SK-N-SH (cell line): ENCODE results near the gene OR1I1. TPM values are rescaled to one million over a fixed set of nuclear protein-coding genes. Genes with fewer than 3 reads are reported as not detected.

ENCODE experiments used
- CTCF ChIA-PET: fragments of 300-600, 350-600 bp; formaldehyde crosslinking; extraction: SDS; loops from one replicate; lab custom pipeline; 2021; lab: Yijun Ruan, JAX
- POLR2A ChIA-PET: fragments of 350-600 bp; sonication (Branson Sonifier 250); formaldehyde crosslinking; extraction: SDS; loops from one replicate; lab custom pipeline; 2020; ENCODE audit warnings: antibody characterized with exemption, inconsistent platforms; lab: Yijun Ruan, JAX
- DNase-seq: peaks from one replicate; pipeline ENCODE4 v3.0.0; 2012
- H2AFZ ChIP-seq: fragments of 200-600 bp; sonication (generic); 2 replicates; pipeline ENCODE4 v1.8.1; 2016; ENCODE audit warnings: antibody characterized with exemption, mild to moderate bottlenecking, low read depth
- H3F3A ChIP-seq: fragments of 200-600 bp; sonication (generic); replicated peaks from 2 replicates; pipeline ENCODE3; 2016; ENCODE audit warnings: antibody characterized with exemption, mild to moderate bottlenecking; ENCODE audit not compliant: insufficient read depth
- H3K27ac ChIP-seq, 2 experiments: fragments of 200-500 bp in 1 of 2; fragments of 200-600 bp in 1 of 2; sonication (Bioruptor generic) in 1 of 2; sonication (generic), shearing (Covaris generic) in 1 of 2; 2 replicates each; pipeline versions ENCODE4 v1.5.1 to v1.6.1; 2014 to 2016; ENCODE audit warnings: low read depth in 2 of 2, inconsistent platforms in 1 of 2, low read length in 1 of 2, mild to moderate bottlenecking in 1 of 2, mixed read lengths in 1 of 2
- H3K27me3 ChIP-seq: fragments of 200-600 bp; sonication (generic), shearing (Covaris generic); 2 replicates; pipeline ENCODE4 v1.6.1; 2016; ENCODE audit warnings: mixed run types; ENCODE audit not compliant: insufficient read depth
- H3K36me3 ChIP-seq, 2 experiments: fragments of 200-500 bp in 1 of 2; fragments of 200-600 bp in 1 of 2; sonication (Bioruptor generic) in 1 of 2; sonication (generic) in 1 of 2; replicated peaks in 1 of 2; 2 replicates each; pipeline versions ENCODE3 to v1.5.1; 2014 to 2016; ENCODE audit warnings: low read length in 1 of 2, mild to moderate bottlenecking in 1 of 2; ENCODE audit not compliant: insufficient read depth in 2 of 2, control insufficient read depth in 1 of 2
- H3K4me1 ChIP-seq, 2 experiments: fragments of 200-500 bp in 1 of 2; fragments of 200-600 bp in 1 of 2; sonication (Bioruptor generic) in 1 of 2; sonication (generic), shearing (Covaris generic) in 1 of 2; 2 replicates each; pipeline versions ENCODE4 v1.5.1 to v1.6.1; 2014 to 2016; ENCODE audit warnings: low read depth in 1 of 2, low read length in 1 of 2, mixed run types in 1 of 2; ENCODE audit not compliant: insufficient read depth in 2 of 2, control insufficient read depth in 1 of 2
- H3K4me2 ChIP-seq: fragments of 200-600 bp; sonication (generic), shearing (Covaris generic); 2 replicates; pipeline ENCODE4 v1.6.1; 2017; ENCODE audit warnings: mixed run types
- H3K4me3 ChIP-seq, 2 experiments: fragments of 200-500 bp in 1 of 2; fragments of 200-600 bp in 1 of 2; sonication (Bioruptor generic) in 1 of 2; sonication (generic), shearing (Covaris generic) in 1 of 2; 2 replicates each; pipeline versions ENCODE4 v1.5.1 to v1.8.1; 2014 to 2016; ENCODE audit warnings: low read depth in 2 of 2, inconsistent platforms in 1 of 2, low read length in 1 of 2, mild to moderate bottlenecking in 1 of 2, mixed read lengths in 1 of 2, moderate library complexity in 1 of 2
- H3K79me2 ChIP-seq: fragments of 200-600 bp; sonication (generic); 2 replicates; pipeline ENCODE4 v1.8.1; 2017; ENCODE audit warnings: mild to moderate bottlenecking; ENCODE audit not compliant: insufficient read depth
- H3K9ac ChIP-seq: fragments of 200-600 bp; sonication (generic); 2 replicates; pipeline ENCODE4 v1.6.1; 2017; ENCODE audit warnings: mixed run types
- H3K9me2 ChIP-seq: fragments of 200-600 bp; sonication (generic); 2 replicates; pipeline ENCODE4 v1.6.1; 2017; ENCODE audit warnings: mixed run types
- H3K9me3 ChIP-seq: fragments of 200-600 bp; sonication (generic); 2 replicates; pipeline ENCODE4 v1.6.1; 2017; ENCODE audit warnings: mixed run types, mild to moderate bottlenecking, moderate library complexity
- H4K20me1 ChIP-seq: fragments of 200-600 bp; sonication (generic); 2 replicates; pipeline ENCODE4 v1.6.1; 2017; ENCODE audit warnings: mild to moderate bottlenecking, mixed run types; ENCODE audit not compliant: insufficient read depth
- CHD2 ChIP-seq: fragments of 150-350 bp; IDR thresholded peaks from 2 replicates; pipeline ENCODE4 v1.6.1; 2018; ENCODE audit warnings: low read length; ENCODE audit not compliant: partially characterized antibody
- EP300 ChIP-seq, 2 experiments: IDR thresholded peaks; 2 replicates each; pipeline versions ENCODE4 v1.4.0 to v1.6.1; 2012; ENCODE audit warnings: borderline replicate concordance in 1 of 2, low read depth in 1 of 2, low read length in 1 of 2
- EZH2phosphoT487 ChIP-seq: fragments of 200-600 bp; sonication (generic); IDR thresholded peaks from 2 replicates; pipeline ENCODE4 v1.6.1; 2017; ENCODE audit warnings: low read depth, mixed run types, mild to moderate bottlenecking, antibody characterized with exemption, moderate library complexity, borderline replicate concordance
- FOSL2 ChIP-seq: IDR thresholded peaks from 2 replicates; pipeline ENCODE4 v1.4.0; 2012; ENCODE audit warnings: low read depth, mild to moderate bottlenecking, moderate library complexity, borderline replicate concordance
- FOXJ3 ChIP-seq: sonication (generic); formaldehyde crosslinking; IDR thresholded peaks from 2 replicates; pipeline ENCODE4 v1.5.1; 2020; ENCODE audit warnings: mild to moderate bottlenecking, missing genetic modification reagents
- GABPA ChIP-seq: IDR thresholded peaks from 2 replicates; pipeline ENCODE4 v1.4.0; 2012; ENCODE audit warnings: low read depth, mild to moderate bottlenecking
- MXI1 ChIP-seq: IDR thresholded peaks from 2 replicates; pipeline ENCODE4 v1.6.1; 2012; ENCODE audit warnings: mild to moderate bottlenecking, low read depth, low read length, improper control_type of control experiment
- NRF1 ChIP-seq: IDR thresholded peaks from 2 replicates; pipeline ENCODE4 v1.6.1; 2012; ENCODE audit warnings: low read depth, mild to moderate bottlenecking, low read length
- POLR2AphosphoS5 ChIP-seq: IDR thresholded peaks from 2 replicates; pipeline ENCODE4 v1.6.1; 2012; ENCODE audit warnings: low read depth, low read length
- RCOR1 ChIP-seq: fragments of 150-350 bp; IDR thresholded peaks from 2 replicates; pipeline ENCODE4 v1.6.1; 2017; ENCODE audit warnings: antibody characterized with exemption, low read length
- RFX5 ChIP-seq: IDR thresholded peaks from 2 replicates; pipeline ENCODE4 v1.6.1; 2012; ENCODE audit warnings: mild to moderate bottlenecking, improper control_type of control experiment, low read length
- SIN3A ChIP-seq: IDR thresholded peaks from 2 replicates; pipeline ENCODE4 v1.6.1; 2012; ENCODE audit warnings: low read depth, mild to moderate bottlenecking, low read length, moderate library complexity, borderline replicate concordance
- YY1 ChIP-seq: IDR thresholded peaks from 2 replicates; pipeline ENCODE4 v1.4.0; 2012; ENCODE audit warnings: low read depth, mild to moderate bottlenecking
- WGBS: methylation state at CpG from one replicate; pipeline ENCODE4 v1.1.6; 2017; ENCODE audit warnings: low lambda C conversion rate; 5-methylcytosine and 5-hydroxymethylcytosine counted together
- polyA plus RNA-seq, 3 experiments: library from polyadenylated mRNA; depleted of rRNA; stranded (reverse); fragments of >200 nt; gene quantifications; 2 replicates each; pipeline ENCODE4 v1.2.3, GENCODE V29; 2012
- TF ChIP-seq, protein P1 (sequence below): IDR thresholded peaks from 2 replicates; pipeline ENCODE4; 2012
- TF ChIP-seq, protein P2 (sequence below): IDR thresholded peaks from 2 replicates; pipeline ENCODE4 v1.4.0; 2012; ENCODE audit warnings: low read depth

The OR1I1 gene
- polyA plus RNA-seq, 1 of the 3 experiments (the other 2 are of a cell fraction): not detected

- TF ChIP-seq FOXJ3 (CRISPR knock-in tag) (no peak), YY1 (no peak), CHD2 (no peak), POLR2AphosphoS5 (no peak), RCOR1 (no peak), NRF1 (no peak), RFX5 (no peak), SIN3A (no peak)
Measured at GRCh38 chr19:15112385-15112784, 30.4 kb downstream of the OR1I1 start (continued).

GRCh38 chr19:15113245-15114152 lies 31.5 kb downstream of the OR1I1 start:
- H3K36me3 ChIP-seq: peaks cover 42 to 83% of the 10 kb centered on the region in 2 experiments
- POLR2A ChIA-PET: interaction anchor here (2.0 kb wide), 1 partner anchor 11 kb away, joined by 8 read pairs; no protein-coding TSS in a partner anchor
- no peaks in the 10 kb centered on the region for H3K27me3 ChIP-seq
- DNase-seq: peak; percentile 48
- peaks cover 0 to 2% of the 10 kb centered on the region in 2 experiments; a peak in 1 of 4 replicates for H3K4me1 ChIP-seq
- H3K4me2 ChIP-seq: no peak overlapping the region
- 0 out of 2 replicates have a peak, but pooled peaks cover 8% of the 10 kb centered on the region for H4K20me1 ChIP-seq
- H3K79me2 ChIP-seq: peaks cover 15% of the 10 kb centered on the region; the same call in 1 of the 2 replicates
- no peaks in the 10 kb centered on the region for H3K9me2 ChIP-seq
- no peak overlapping the region for H3K4me3 ChIP-seq
- TF ChIP-seq GABPA (peak; percentile 63), MXI1 (no peak), FOSL2 (no peak), EP300 (IDR thresholded peaks at IDR 0.05; ENCODE audit: borderline replicate concordance in 1 of 2, low read depth in 1 of 2, low read length in 1 of 2) (no peak), EZH2phosphoT487 (no peak), NRF1 (no peak)
- TF ChIP-seq, protein P1, sequence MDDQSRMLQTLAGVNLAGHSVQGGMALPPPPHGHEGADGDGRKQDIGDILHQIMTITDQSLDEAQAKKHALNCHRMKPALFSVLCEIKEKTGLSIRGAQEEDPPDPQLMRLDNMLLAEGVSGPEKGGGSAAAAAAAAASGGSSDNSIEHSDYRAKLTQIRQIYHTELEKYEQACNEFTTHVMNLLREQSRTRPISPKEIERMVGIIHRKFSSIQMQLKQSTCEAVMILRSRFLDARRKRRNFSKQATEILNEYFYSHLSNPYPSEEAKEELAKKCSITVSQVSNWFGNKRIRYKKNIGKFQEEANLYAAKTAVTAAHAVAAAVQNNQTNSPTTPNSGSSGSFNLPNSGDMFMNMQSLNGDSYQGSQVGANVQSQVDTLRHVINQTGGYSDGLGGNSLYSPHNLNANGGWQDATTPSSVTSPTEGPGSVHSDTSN: peak; percentile 14; the same call in 1 of the 2 replicates
- TF ChIP-seq, protein P2, sequence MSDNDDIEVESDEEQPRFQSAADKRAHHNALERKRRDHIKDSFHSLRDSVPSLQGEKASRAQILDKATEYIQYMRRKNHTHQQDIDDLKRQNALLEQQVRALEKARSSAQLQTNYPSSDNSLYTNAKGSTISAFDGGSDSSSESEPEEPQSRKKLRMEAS: no peak
- no peak overlapping the region for H2AFZ ChIP-seq
- peak overlapping the region in 1 of 2 experiments; percentile 40; a peak in 2 of 4 replicates for H3K27ac ChIP-seq
- peaks cover 26% of the 10 kb centered on the region for H3F3A ChIP-seq
- no peak overlapping the region for H3K9ac ChIP-seq
- CTCF ChIA-PET: interaction anchor here (1.1 to 1.5 kb wide), 3 partner anchors 13 to 64 kb away, joined by 3 to 6 read pairs (median 4); a partner anchor contains a TSS
- 98% methylated on average over 47 of the region's 58 CpGs for WGBS
- no peaks in the 10 kb centered on the region for H3K9me3 ChIP-seq
